Heart left ventricle (tissue), 13 donors: ENCODE data around the gene MAP3K15.

Source experiments
- CTCF ChIP-seq, 12 donors: fragments of 200-600 bp; sonication (generic) in 4 of 12; IDR thresholded peaks; one replicate each; pipeline versions ENCODE4 v1.5.0 to v1.8.0; 2018 to 2022; ENCODE audit warnings: antibody characterized with exemption in 12 of 12, mild to moderate bottlenecking in 5 of 12
- POLR2A ChIP-seq, 2 donors: fragments of 450-650 bp; IDR thresholded peaks; one replicate each; pipeline ENCODE4 v1.6.1; 2017; ENCODE audit warnings: antibody characterized with exemption in 2 of 2, mild to moderate bottlenecking in 2 of 2, moderate library complexity in 2 of 2
- donor health status: ischemic (EF 13 %, LVEDD 7.1; RV severe dilation, severe dysfunction).
- donor health status: DM: no; HTN: yes; CAD: no.
- donor health status: DM: no; HTN: no; CAD: no.
- donor health status: ischemic (EF 25% LVEDD 6.9; RV normal size, moderate dysfunction).
- donor health status: ischemic (EF 25% LVEDD 5.7; RV mildly dilated, moderate dysfunction).
- donor health status: ischemic (EF 35%, LVEDD 5.7; RV mildly dilated, moderate dysfunction).
- donor health status: nonischemic (EF 11% LVEDD 7.7; RV severe dilation, severe dysfunction).
- donor health status: DM: yes; HTN: yes; CAD: no.
- donor health status: PGD.
- donor health status: ischemic (EF 29% LVEDD 5.4; RV normal size, mild dysfunction).
- donor health status: nonischemic (EF 23%, LVEDD 6.1; RV moderate dilation, normal function).

GRCh38 chrX:19360903-19361302 is 154.4 kb downstream of the MAP3K15 start:
- no peak for TF ChIP-seq CTCF (IDR thresholded peaks at IDR 0.05)
- no peak for TF ChIP-seq POLR2A (IDR thresholded peaks at IDR 0.05)
